ENCODE results near the gene NPTX1. TPM values are rescaled to one million over a fixed set of nuclear protein-coding genes. Genes with fewer than 3 reads are reported as not detected.

NPTX1 gene
- total RNA-seq, 2 experiments from 2014 or later = 0.22 TPM; not detected in 1

GRCh38 chr17:80477647-80478478 is 1.5 kb upstream of the NPTX1 start:
- no peak for TF ChIP-seq CTCF (conservative IDR thresholded peaks at IDR 0.05; ENCODE audit: low read length)
- TF ChIP-seq EZH2phosphoT487 (IDR thresholded peaks at IDR 0.05; ENCODE audit: borderline replicate concordance, low read depth, low read length) = no peak

GRCh38 chr17:80476877-80477646 is 655 bp upstream of the NPTX1 start:
- Histone ChIP-seq H4K20me1 (ENCODE audit: insufficient read depth, low read length) (no peaks in the 10 kb centered on the region), H3K4me1 (ENCODE audit: insufficient read depth, low read length, poor library complexity, severe bottlenecking) (peaks cover 18% of the 10 kb centered on the region), H3K27ac (ENCODE audit: low read depth, low read length, poor library complexity, severe bottlenecking) (no peak overlapping the region), H3K4me2 (ENCODE audit: low read length) (no peak overlapping the region), H3K9me3 (ENCODE audit: low read length) (no peaks in the 10 kb centered on the region), H3K36me3 (ENCODE audit: insufficient read depth, low read length) (no peaks in the 10 kb centered on the region), H2AFZ (ENCODE audit: low read length) (no peak overlapping the region), H3K79me2 (ENCODE audit: insufficient read depth, low read depth, low read length) (no peaks in the 10 kb centered on the region), H3K9me2 (ENCODE audit: insufficient read depth, low read length) (no peaks in the 10 kb centered on the region), H3K4me3 (ENCODE audit: low read depth, low read length, poor library complexity, severe bottlenecking) (no peak overlapping the region)
- CTCF ChIA-PET (ENCODE audit: unreplicated experiment) = no interaction called here
- no TSS peak for BruUV-seq (replicated peaks)
- intact Hi-C loops (cut with micrococcal nuclease; ENCODE audit: unreplicated experiment) = no loop called here
- TF ChIP-seq EZH2phosphoT487 (IDR thresholded peaks at IDR 0.05; ENCODE audit: borderline replicate concordance, low read depth, low read length) (no peak), CTCF (conservative IDR thresholded peaks at IDR 0.05; ENCODE audit: low read length) (no peak)
- POLR2A ChIA-PET = no interaction called here
- no peak for DNase-seq (ENCODE audit: low spot score)

More at GRCh38 chr17:80477647-80478478, 1.5 kb upstream of the NPTX1 start:
- Histone ChIP-seq H4K20me1 (ENCODE audit: insufficient read depth, low read length) (no peaks in the 10 kb centered on the region), H3K9me3 (ENCODE audit: low read length) (no peaks in the 10 kb centered on the region), H3K27ac (ENCODE audit: low read depth, low read length, poor library complexity, severe bottlenecking) (no peak overlapping the region), H3K4me1 (ENCODE audit: insufficient read depth, low read length, poor library complexity, severe bottlenecking) (peaks cover 18% of the 10 kb centered on the region), H3K79me2 (ENCODE audit: insufficient read depth, low read depth, low read length) (no peaks in the 10 kb centered on the region), H3K9me2 (ENCODE audit: insufficient read depth, low read length) (no peaks in the 10 kb centered on the region), H3K36me3 (ENCODE audit: insufficient read depth, low read length) (no peaks in the 10 kb centered on the region), H3K4me3 (ENCODE audit: low read depth, low read length, poor library complexity, severe bottlenecking) (no peak overlapping the region), H3K4me2 (ENCODE audit: low read length) (no peak overlapping the region), H2AFZ (ENCODE audit: low read length) (no peak overlapping the region)
- CTCF ChIA-PET (ENCODE audit: unreplicated experiment) = no interaction called here
- POLR2A ChIA-PET = no interaction called here
- intact Hi-C loops (cut with micrococcal nuclease; ENCODE audit: unreplicated experiment) = no loop called here
- no peak for DNase-seq (ENCODE audit: low spot score)
- BruUV-seq (replicated peaks) = no TSS peak
